Large intestine (tissue), 3 donors: ENCODE data around the gene ATP10D. TPM values are rescaled to one million over a fixed set of nuclear protein-coding genes. Genes with fewer than 3 reads are reported as not detected.
"Not testable (repeated sequence)": the region's sequence is repeated elsewhere in the genome, so short reads cannot be mapped to it uniquely, and the experiment has no call there.

Experiments used
- DNase-seq, 2 donors: peaks; one replicate each; pipeline versions ENCODE4 v3.0.0 to v3.0.0-alpha.2; 2013
- H3K27ac ChIP-seq: one replicate; pipeline ENCODE4 v1.5.1; 2013; ENCODE audit warnings: low read length
- H3K27me3 ChIP-seq: 2 replicates; pipeline ENCODE4 v1.6.1; 2013; ENCODE audit warnings: low read length; ENCODE audit not compliant: control insufficient read depth, insufficient read depth
- H3K36me3 ChIP-seq: 2 replicates; pipeline ENCODE4 v1.6.1; 2013; ENCODE audit warnings: low read length; ENCODE audit not compliant: control insufficient read depth, insufficient read depth
- H3K4me1 ChIP-seq: one replicate; pipeline ENCODE4 v1.6.1; 2013; ENCODE audit warnings: low read length; ENCODE audit not compliant: control insufficient read depth, insufficient read depth
- H3K4me3 ChIP-seq: one replicate; pipeline ENCODE4 v1.5.1; 2013; ENCODE audit warnings: low read length
- H3K9me3 ChIP-seq: one replicate; pipeline ENCODE4 v1.6.1; 2013; ENCODE audit warnings: mild to moderate bottlenecking, low read depth, low read length, moderate library complexity; ENCODE audit not compliant: control insufficient read depth
- WGBS: methylation state at CpG from one replicate; pipeline ENCODE4 v1.1.5; 2013; ENCODE audit warnings: low lambda C conversion rate; ENCODE audit not compliant: insufficient coverage; 5-methylcytosine and 5-hydroxymethylcytosine counted together
- polyA plus RNA-seq: library from polyadenylated mRNA; unstranded; fragments of 120-200 nt; gene quantifications from one replicate; pipeline ENCODE4 v1.2.1, GENCODE V29; 2013

ATP10D gene
- polyA plus RNA-seq, 1 donor, result 16.2 TPM

- Histone ChIP-seq H3K4me3 (no peak overlapping the region), H3K9me3 (no peaks in the 10 kb centered on the region), H3K4me1 (no peaks in the 10 kb centered on the region), H3K27me3 (no peaks in the 10 kb centered on the region), H3K36me3 (peaks cover 6% of the 10 kb centered on the region), H3K27ac (no peak overlapping the region)
- peak in 1 of 2 donors; percentile 4 for DNase-seq
- 83% methylated on average over 1 of the region's 2 CpGs for WGBS
Observed at GRCh38 chr4:47510506-47511143, 25.6 kb downstream of the ATP10D start.

- WGBS, result 100% methylated on average over 1 of the region's 1 CpG
- Histone ChIP-seq H3K4me3 (no peak overlapping the region), H3K27me3 (no peaks in the 10 kb centered on the region), H3K27ac (no peak overlapping the region), H3K36me3 (peaks cover 6% of the 10 kb centered on the region), H3K4me1 (no peaks in the 10 kb centered on the region), H3K9me3 (no peaks in the 10 kb centered on the region)
- DNase-seq, result no peak
Observed at GRCh38 chr4:47513461-47513860, 28.4 kb downstream of the ATP10D start.

- Histone ChIP-seq H3K4me3 (no peak overlapping the region), H3K9me3 (no peaks in the 10 kb centered on the region), H3K4me1 (no peaks in the 10 kb centered on the region), H3K27ac (no peak overlapping the region), H3K36me3 (peaks cover 4% of the 10 kb centered on the region), H3K27me3 (no peaks in the 10 kb centered on the region)
- 80% methylated on average over 1 of the region's 3 CpGs for WGBS
- no peak for DNase-seq
Observed at GRCh38 chr4:47519239-47519883, 34.3 kb downstream of the ATP10D start.

- no peak for DNase-seq
- Histone ChIP-seq H3K27me3 (no peaks in the 10 kb centered on the region), H3K4me1 (no peaks in the 10 kb centered on the region), H3K9me3 (peaks cover 7% of the 10 kb centered on the region), H3K4me3 (no peak overlapping the region), H3K36me3 (peaks cover 8% of the 10 kb centered on the region), H3K27ac (no peak overlapping the region)
- 80% methylated on average over 1 of the region's 5 CpGs for WGBS
Observed at GRCh38 chr4:47525154-47525819, 40.2 kb downstream of the ATP10D start.

GRCh38 chr4:47526281-47526680, 41.2 kb downstream of the ATP10D start:
- Histone ChIP-seq H3K4me1 (no peaks in the 10 kb centered on the region), H3K27ac (no peak overlapping the region), H3K36me3 (peaks cover 8% of the 10 kb centered on the region), H3K27me3 (no peaks in the 10 kb centered on the region), H3K4me3 (no peak overlapping the region), H3K9me3 (peaks cover 7% of the 10 kb centered on the region)
- DNase-seq, result no peak

- not testable (repeated sequence) for H3K36me3 ChIP-seq, DNase-seq, H3K4me1 ChIP-seq, H3K27ac ChIP-seq, H3K4me3 ChIP-seq, H3K9me3 ChIP-seq, H3K27me3 ChIP-seq
- 100% methylated on average over 1 of the region's 3 CpGs for WGBS
Observed at GRCh38 chr4:47528646-47529045, 43.6 kb downstream of the ATP10D start.

GRCh38 chr4:47530801-47531200, 45.7 kb downstream of the ATP10D start:
- no CpG with 5 or more reads among the region's 1 CpG for WGBS
- Histone ChIP-seq H3K36me3 (peaks cover 8% of the 10 kb centered on the region), H3K9me3 (peaks cover 7% of the 10 kb centered on the region), H3K27me3 (no peaks in the 10 kb centered on the region), H3K4me3 (no peak overlapping the region), H3K4me1 (no peaks in the 10 kb centered on the region), H3K27ac (no peak overlapping the region)
- DNase-seq, result no peak

- H3K4me3 ChIP-seq, result no peak overlapping the region
- peak; percentile 20 to 31 for DNase-seq
- no peak overlapping the region for H3K27ac ChIP-seq
- peaks cover 9% of the 10 kb centered on the region for H3K36me3 ChIP-seq
- H3K4me1 ChIP-seq, result no peaks in the 10 kb centered on the region
- WGBS, result no CpG with 5 or more reads among the region's 2 CpGs
- peaks cover 7% of the 10 kb centered on the region for H3K9me3 ChIP-seq
- no peaks in the 10 kb centered on the region for H3K27me3 ChIP-seq
Observed at GRCh38 chr4:47531241-47531953, 46.3 kb downstream of the ATP10D start.

GRCh38 chr4:47531954-47532321, 46.9 kb downstream of the ATP10D start:
- 100% methylated on average over 1 of the region's 2 CpGs for WGBS
- Histone ChIP-seq H3K27me3 (no peaks in the 10 kb centered on the region), H3K9me3 (peaks cover 7% of the 10 kb centered on the region), H3K4me1 (no peaks in the 10 kb centered on the region), H3K36me3 (peaks cover 13% of the 10 kb centered on the region), H3K27ac (no peak overlapping the region), H3K4me3 (no peak overlapping the region)
- DNase-seq, result no peak

GRCh38 chr4:47532658-47533057, 47.6 kb downstream of the ATP10D start:
- Histone ChIP-seq H3K9me3 (peaks cover 7% of the 10 kb centered on the region), H3K27me3 (no peaks in the 10 kb centered on the region), H3K27ac (no peak overlapping the region), H3K36me3 (peaks cover 16% of the 10 kb centered on the region), H3K4me1 (no peaks in the 10 kb centered on the region), H3K4me3 (no peak overlapping the region)
- no peak for DNase-seq
- WGBS, result 70% methylated on average over 2 of the region's 4 CpGs
